HG02571 (cell line): Measurements from ENCODE around the gene APBB2.

Experiments
- ATAC-seq: cut with Tn5 transposase; IDR thresholded peaks from one replicate; pipeline ENCODE4 v1.9.1; 2021; ENCODE audit warnings: mild to moderate bottlenecking, moderate library complexity; ENCODE audit not compliant: unreplicated experiment

The APBB2 gene

DNA sequence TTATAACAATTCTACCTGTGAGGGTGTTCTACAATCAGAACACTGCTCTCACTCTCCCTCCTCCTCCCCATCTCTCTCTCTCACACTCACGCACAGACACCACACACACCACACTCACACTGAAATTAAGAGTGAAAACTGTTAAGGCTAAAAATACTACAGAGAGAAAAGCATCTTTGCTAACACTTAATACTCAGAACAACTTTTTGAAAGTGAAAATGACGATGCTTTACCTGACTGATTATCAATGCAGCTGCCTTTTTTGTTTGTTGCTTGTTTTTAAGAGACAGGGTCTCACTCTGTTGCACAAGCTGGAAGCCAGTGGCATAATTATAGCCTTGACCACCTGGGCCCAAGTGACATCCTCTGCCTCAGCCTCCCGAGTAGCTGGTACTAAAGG, 222.4 kb downstream of the APBB2 start:
- peak; percentile 57 for ATAC-seq

DNA sequence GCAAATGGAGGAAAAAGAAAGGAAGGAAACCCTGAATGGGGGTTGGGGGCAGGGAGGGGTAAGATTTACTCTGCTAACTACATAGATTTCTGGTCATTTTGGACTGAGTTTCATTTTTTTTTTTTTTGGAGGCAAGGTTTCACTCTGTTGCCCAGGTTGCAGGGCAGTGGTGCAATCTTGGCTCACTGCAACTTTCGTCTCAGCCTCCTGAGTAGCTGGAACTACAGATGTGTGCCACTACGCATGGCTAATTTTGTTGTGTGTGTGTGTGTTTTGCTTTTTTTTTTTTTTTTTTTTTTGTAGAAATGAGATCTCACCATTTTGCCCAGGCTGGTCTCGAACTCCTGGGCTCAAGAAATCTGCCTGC, 223.5 kb downstream of the APBB2 start:
- no peak for ATAC-seq

DNA sequence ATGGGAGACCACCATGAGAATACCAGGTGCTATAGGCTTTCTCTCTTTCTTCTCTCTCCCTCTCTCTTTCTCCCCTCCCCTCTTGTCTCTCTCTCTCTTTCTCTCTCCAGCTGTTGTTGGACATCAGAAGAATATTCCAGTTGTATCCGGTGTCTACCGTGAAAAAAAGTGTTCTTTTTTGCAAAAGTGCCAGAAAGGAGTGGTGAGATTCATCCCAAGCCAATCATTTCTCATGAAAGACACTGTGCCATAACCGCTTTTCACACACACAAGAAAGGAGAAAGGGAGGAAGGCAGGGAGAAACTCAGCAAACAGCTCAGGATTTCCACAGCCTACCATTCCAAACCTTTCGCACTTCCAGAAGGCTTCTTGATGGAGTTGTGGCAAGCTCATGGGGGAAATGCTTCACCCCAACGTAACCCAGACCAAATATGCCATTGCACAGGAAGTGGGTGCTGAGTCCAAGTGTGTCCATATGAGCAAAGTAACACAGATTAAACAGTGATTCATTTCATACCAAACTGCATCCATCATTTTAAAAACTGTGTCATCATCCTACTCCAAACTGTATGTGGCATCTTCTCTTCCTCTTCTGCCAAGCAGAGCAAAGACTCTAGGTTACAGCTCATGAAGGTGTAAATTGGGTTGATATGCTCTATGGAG, 224.0 kb downstream of the APBB2 start:
- ATAC-seq, result no peak

DNA sequence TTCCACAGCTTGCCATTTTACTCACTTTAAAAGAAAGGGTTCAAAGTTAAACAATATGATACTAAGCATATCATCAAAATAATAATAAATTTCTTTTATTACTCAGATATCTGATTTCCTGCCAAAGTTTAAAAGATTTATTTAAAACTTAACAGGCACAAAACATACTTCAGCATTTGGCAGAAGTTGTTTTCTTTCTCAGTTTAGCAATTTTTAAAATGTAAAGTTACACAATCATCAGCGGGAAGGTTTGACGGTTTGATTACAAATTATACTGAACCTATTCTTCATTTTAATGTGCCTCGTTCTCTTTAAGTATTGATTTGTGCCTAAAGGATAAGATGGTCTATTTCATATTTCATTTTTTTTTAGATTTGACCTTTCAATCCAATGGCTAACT, 227.2 kb downstream of the APBB2 start:
- no peak for ATAC-seq

DNA sequence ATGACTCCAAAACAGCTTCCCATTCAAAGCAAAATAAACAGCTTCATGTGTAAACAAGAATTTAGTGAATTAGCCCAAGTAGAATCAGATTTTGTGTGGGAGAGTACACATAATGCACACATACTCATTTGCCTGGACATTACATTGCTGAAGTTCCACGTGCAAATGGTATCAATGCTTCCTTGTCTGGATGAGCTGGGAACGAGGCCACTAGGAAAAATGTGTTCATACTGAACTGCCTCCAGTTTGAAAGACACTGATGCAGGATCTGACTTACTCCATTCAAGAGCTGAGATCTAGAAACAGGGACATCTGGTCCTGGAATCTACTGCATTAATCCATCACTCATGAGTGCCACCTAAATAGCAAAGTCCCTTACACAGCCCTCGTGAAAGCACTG, 228.0 kb downstream of the APBB2 start:
- no peak for ATAC-seq

DNA sequence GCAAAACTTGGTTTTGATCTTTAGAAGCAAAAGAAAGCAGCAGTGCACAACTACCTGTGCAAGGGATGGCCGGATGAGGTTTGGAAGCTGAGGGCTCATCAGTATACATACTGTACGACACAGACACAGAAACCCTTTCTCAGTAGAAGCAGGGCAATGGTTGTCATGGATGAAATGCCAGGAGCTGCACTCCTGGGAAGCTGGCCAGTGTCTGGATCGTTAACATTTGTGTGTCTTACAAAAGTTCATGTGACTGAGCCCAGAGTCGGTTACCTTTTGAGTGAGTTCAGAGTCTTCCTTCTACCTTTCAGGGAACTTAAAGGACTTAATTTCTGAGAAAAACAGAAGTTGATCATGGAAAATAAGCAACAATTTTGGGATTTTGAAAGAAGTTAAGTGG, 230.3 kb downstream of the APBB2 start:
- no peak for ATAC-seq

DNA sequence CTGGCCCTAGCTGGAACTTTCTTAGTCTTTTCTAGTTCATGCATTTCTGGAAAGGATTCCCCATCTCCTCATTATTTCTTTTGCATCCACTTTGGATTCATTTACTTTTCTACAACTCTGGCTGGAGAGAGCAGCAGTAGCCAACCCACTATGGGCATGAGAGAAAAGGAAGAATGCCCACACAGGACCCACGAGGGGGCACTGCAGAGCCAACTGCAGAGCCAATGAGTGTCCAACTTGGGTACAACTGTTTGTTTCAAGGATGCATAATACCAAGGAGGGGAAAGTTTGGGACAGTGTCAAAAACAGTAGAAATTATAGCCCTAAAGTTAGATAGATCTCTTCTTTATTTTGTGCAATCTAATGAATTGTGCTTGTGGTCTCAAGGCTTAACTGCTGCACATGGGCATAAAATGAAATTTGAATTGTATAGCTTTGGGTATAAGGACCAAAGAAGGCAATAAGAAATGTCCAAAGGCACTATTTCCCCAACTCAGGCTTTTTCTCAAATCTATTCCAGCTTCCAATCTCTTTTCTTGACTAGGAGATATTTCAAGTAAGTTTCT, 233.9 kb downstream of the APBB2 start:
- ATAC-seq, result no peak

DNA sequence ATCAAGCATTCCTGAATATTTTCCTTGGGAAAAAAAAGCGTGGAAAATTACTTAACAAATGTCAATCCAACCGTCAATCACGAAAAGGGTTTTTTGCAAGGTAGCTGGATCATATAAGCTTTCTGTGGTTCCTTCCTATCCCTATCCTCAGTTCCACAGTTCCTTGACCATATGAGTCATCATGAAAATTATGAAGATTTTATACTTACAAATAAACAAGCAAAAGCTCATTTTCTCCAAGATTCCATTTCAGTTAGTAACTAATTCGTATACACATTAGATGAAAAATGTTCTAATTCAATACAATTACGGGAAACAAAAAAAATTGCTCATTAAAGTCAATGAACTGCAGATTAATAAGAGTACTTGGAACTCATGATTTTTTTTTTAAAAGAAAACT, 235.8 kb downstream of the APBB2 start:
- ATAC-seq, result no peak

DNA sequence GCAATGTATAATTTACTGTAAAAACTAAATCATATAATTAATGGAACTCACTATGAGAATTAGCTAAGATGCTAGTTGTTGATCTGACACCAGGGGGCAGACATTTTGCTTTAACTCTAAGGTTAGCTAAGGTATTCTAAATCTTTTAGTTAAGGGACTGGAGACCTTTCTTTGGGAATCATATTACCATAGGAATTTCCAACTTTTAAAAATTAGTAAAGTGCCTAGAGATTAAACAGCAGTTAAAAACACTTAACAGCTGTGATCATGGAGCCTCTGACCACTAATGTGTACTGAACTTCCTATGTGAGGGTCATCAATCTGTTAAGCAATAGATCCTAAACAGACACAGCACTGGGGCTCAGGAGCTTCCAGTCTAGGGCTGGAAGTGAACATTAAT, 238.0 kb downstream of the APBB2 start:
- ATAC-seq, result no peak

DNA sequence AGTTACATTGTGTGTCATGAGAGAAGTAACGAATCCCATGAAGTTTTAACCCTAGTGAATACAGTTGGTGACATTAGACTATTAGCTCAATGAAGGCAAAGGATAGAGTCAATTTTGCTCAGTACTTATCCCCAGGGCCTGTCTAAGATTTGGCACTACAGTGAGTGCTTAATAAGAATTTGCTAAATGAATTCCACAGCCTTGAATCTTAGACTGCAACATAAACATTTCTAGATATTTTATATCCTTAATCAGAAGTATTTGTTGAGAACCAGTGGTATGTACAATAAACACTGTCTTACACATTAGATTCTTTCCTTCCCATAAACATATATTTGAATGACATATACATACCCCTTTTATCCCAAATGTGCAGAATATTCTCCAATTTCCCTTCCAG, 241.6 kb downstream of the APBB2 start:
- no peak for ATAC-seq

DNA sequence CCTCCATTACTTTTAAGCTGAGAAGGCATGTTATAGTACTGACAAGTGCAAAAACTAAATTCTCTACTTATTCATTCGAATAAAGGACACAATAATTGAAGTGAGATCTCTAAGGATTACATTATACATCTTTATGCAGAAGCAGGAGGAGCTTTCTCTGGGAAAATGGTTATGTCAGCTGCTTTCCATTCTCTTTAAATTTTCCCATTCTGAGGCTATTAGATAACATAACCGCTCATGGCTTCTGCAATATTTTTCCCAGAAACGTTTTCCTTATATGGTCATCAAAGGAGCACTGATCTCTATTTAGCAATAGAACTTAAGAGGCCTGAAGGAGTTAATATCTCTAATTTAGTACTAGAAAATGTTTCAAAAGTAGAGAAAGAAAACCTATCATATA, 243.0 kb downstream of the APBB2 start:
- ATAC-seq, result no peak

DNA sequence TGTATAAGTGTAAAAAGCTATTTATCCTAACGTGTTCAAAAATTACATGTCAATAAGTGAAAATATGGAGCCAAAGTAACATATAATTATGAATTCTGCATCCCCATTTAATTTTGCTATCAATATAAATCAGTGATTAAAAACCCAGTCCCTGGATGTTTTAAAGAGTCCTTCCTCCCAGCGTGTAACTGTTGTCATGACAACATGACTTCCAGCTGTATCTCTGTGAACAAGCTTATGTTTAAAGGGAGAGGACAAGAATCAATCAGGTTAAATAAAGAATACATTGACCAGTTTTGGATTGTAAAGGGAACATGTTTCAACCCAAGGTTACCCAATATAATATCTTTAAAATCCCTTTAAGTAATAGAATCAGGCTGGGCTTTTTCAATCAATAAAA, 244.8 kb downstream of the APBB2 start:
- no peak for ATAC-seq

DNA sequence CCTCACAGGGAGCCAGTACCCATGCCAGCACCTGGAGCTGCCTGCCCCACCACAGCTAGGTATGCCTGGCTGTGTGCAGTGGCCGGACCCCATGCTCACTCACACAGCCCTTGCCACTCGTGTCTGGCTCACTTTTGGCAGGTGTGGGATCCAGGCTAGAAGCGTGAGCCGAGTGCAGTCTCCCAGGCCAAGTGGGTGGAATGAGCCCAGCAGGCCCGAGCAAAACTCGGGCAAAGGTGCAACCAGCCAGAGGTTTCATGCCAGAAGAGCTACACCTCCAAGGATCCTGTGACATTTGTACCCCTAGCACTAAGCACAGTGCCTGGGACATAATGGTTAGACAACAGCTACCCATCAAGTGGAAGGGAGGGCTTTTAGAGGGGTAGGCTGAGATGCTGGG, 246.8 kb downstream of the APBB2 start:
- no peak for ATAC-seq

DNA sequence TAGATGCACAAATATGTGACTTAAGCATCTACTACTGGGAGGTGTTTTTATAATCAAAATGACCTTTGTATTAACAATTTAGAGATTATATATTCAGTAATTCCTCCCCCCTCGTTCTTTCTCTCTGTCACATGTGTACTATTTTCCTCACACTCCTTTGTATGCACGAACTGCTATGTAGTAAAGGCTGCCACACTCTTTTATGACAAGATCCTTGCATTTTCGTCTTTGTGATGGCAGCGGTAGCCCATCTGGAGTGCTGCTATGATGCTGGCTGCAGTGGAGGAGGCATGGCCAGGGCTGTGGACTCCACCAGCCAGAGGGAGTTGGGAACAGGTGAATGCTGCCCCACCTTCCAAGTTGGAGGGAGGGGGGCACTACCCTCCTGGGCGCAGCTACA, 248.3 kb downstream of the APBB2 start:
- ATAC-seq, result no peak

DNA sequence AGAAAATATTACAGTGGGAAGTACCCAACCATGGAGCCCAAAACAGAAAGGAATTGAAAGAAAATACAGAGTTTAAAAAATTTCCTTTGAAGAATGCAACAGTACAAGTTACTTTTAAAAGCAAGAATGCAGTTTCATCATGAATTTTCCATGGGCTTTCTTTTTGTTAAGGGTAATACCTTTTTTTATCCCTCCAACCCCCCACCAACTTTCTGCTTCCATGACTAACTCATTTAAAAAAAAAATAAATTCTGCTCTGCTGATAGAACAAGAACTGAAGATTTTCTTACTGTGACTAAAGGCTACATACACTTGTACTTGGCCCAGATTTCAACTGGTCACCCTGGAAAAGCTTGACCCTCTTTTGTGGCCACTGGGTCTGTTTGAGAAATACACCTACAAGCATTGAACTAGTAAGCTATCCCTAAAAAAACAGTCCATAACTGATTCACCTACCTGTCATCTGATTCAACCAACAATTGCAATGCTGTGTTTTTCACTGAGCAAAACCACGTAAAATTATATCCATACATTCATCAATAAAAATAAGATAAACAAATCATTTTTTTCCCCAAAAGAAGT, 250.4 kb downstream of the APBB2 start:
- ATAC-seq, result no peak

DNA sequence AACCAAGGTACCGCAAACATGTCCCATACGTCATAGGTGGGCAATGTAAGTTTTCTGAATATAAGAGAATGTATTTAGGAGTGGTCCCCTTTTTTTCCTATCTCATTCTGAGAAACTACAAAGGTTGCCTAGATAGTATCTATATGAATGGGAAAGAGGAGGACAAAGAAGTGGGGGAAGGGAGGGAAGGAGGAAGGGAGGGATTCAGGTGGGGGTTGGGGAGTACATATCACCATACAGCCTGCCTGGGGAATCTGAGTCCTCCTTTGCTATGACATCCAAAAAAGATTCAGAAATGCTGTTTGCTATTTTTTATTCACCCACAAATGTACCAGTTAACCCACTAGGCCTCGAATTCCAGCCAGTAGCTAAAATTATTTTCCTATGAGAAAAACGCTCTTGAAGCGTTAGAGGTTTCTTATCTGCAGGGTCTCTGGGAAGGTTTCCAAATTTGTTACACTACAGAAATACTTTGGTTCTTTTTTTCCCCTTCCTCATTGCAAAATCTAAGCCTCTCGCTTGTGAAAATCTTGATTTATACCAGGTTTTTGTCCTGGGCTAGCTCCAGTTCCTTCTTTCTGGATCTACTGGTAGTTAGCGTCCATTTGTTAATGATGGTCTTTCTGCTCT, 251.7 kb downstream of the APBB2 start:
- ATAC-seq, result no peak

DNA sequence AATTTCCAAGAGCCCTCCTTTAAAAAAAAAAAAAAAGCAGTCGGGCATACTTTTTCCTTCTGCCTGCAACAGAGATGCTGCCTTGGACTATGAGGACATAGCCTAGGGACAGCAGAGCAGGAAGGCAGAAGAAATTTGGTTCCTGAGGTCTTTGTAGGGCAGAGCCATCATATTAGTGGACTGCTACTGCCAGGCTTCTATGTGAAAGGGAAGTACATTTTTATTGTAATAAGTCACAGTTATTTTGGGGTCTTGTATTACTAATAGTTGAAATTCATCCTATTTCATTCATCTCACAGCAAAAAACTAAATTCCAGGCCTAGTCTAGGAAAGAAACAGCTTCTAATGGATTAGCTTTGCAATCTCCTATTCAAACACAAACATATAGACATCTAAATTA, 253.4 kb downstream of the APBB2 start:
- ATAC-seq, result no peak

DNA sequence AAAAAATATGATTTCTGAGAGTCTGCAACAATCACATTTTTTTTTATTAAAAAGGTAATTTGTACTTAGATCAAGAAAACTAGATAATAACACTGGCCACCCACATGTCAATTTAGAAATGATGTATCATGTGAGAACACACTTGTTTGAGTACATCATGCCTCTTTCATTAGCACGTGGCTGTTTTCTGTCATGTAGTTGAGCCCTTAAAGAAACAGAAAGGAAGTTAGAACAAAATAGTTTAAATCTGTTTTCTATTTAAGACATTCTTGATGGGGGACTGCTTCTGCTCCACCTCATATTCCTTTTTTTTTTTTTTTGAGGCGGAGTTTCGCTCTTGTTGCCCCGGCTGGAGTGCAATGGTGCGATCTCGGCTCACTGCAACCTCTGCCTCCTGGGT, 257.1 kb downstream of the APBB2 start:
- no peak for ATAC-seq

DNA sequence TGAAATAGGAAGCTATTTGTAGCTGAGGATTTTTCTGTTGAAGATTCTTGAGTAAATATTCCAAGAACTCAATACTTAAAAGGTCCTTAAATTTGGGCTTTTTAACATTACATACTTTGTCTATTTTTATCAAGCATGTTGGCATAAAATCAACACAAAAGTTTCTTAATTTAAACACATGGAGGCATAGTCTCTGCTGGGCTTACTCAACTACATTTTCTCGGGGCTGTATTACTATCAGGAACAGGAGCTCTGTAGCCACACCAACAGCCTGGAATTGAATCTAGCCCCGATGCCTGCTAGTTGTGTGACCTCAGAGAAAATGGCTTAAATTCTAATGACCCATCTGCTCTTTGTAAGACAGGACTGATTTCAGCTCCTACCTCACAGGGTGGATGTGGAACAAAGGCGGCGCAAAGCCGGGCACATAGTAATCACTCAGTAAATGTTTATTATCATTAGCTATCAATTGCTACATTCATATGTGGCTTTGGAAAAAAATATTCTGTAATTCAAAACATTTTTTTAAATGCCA, 257.6 kb downstream of the APBB2 start:
- ATAC-seq, result no peak

DNA sequence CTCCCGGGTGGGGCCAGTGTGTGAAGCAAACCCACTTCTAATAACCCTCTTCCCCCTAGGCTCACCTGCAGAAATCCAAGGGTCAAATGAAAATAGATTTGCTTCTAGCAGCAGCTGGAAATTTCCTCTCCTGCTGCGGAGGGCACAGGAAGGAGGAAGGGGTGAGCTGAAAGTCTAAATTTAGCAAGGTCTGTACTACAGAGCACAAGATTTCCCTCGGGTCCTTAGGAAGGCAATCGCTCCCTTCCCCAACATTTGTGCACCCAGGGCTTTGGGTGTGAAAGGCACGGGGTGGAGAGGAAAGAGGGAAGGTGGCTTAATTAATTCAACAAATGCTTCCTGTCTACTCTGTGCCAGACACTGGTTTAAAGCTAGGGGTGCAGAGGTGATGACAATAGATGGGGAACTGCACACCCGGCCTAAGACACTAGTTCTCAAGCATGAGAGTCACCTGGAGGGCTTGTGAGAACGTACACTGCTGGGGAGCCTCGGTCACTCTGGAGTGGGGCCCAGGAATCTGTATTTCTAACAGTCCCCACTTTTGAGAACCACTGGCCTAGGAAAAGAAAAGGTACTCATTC, 260.2 kb downstream of the APBB2 start:
- no peak for ATAC-seq

DNA sequence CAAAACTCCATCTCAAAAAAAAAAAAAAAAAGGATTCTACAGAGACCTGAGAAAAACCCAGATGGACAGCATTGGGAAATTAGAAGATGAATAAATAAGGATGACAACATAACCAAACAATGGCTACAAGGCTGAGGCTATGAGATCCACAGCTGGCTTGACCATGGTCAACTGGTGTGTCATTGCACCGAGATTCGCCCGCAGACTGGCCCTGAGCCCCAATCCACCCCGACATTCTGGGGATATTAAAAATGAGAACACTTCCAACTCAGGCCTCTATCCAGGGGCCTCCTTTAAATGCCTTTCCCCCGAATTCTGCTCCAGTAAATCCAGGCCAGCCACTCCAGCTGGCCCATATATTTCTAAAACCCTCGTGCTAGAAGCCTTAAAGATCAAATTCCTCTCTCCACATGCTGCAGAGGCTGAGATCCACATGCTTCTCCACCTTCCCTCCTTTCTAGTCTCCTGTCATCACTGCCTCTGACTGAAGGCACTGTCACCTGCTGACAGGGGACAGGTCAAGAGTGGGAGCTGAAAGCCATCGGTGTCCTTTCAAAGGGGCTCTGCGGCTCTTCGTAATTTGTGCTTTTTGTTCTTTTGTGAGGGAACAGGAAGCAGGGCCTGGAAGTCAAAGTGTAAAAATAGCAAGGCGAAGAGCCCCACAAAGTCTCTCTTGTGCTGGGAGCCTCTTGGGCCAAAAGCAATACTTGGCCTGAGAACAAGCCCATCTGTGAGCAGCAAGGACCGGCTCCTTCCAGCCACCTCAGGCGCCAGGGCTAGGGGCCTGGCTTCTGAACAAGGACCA, 260.9 kb downstream of the APBB2 start:
- no peak for ATAC-seq
